Kidney (tissue), 14 donors: ENCODE data around the gene IQCC. TPM values are rescaled to one million over a fixed set of nuclear protein-coding genes. Genes with fewer than 3 reads are reported as not detected.

Source experiments
- DNase-seq, 5 donors: peaks; one replicate each; pipeline ENCODE4 v3.0.0-alpha.2; 2013 to 2020
- FAIRE-seq: peaks from 2 replicates; lab custom pipeline; 2012; peaks lifted over from hg19 to GRCh38; lab: Jason Lieb, UNC
- H3K27ac ChIP-seq, 2 donors: one replicate each; pipeline ENCODE4 v1.7.0; 2013; ENCODE audit warnings: low read depth in 2 of 2, low read length in 2 of 2, inconsistent platforms in 1 of 2
- H3K27me3 ChIP-seq: one replicate; pipeline ENCODE4 v1.7.1; 2013; ENCODE audit warnings: low read length, inconsistent platforms; ENCODE audit not compliant: control insufficient read depth, insufficient read depth
- H3K36me3 ChIP-seq, 3 donors: one replicate each; pipeline versions ENCODE4 v1.7.0 to v1.7.1; 2013; ENCODE audit warnings: low read length in 3 of 3, control low read depth in 1 of 3, inconsistent platforms in 1 of 3; ENCODE audit not compliant: insufficient read depth in 3 of 3, control insufficient read depth in 2 of 3
- H3K4me1 ChIP-seq, 3 donors: one replicate each; pipeline versions ENCODE4 v1.7.0 to v1.7.1; 2013; ENCODE audit warnings: low read length in 3 of 3, inconsistent platforms in 1 of 3, low read depth in 1 of 3; ENCODE audit not compliant: control insufficient read depth in 2 of 3, insufficient read depth in 2 of 3
- H3K4me3 ChIP-seq, 3 donors: one replicate each; pipeline versions ENCODE4 v1.7.0 to v1.8.1; 2013; ENCODE audit warnings: low read length in 3 of 3, control low read depth in 1 of 3, inconsistent platforms in 1 of 3
- H3K9ac ChIP-seq, 3 donors: one replicate each; pipeline versions ENCODE4 v1.7.0 to v1.7.1; 2013; ENCODE audit warnings: low read length in 3 of 3, control low read depth in 1 of 3, inconsistent platforms in 1 of 3
- H3K9me3 ChIP-seq, 3 donors: one replicate each; pipeline versions ENCODE4 v1.7.0 to v1.7.1; 2013; ENCODE audit warnings: low read length in 3 of 3, control low read depth in 1 of 3, inconsistent platforms in 1 of 3; ENCODE audit not compliant: control insufficient read depth in 2 of 3, insufficient read depth in 1 of 3
- CTCF ChIP-seq: IDR thresholded peaks from 3 replicates; pipeline ENCODE4 v1.5.1; 2012; ENCODE audit warnings: mild to moderate bottlenecking, moderate library complexity, borderline replicate concordance; ENCODE audit not compliant: insufficient read depth; ENCODE audit errors: extremely low read depth
- intact Hi-C: fragments of 100-400 bp; cut with DNase I; formaldehyde crosslinking; loops from one replicate; pipeline ENCODE4 v1.11.1; 2022
- polyA plus RNA-seq: library from polyadenylated mRNA; stranded (reverse); fragments of 350-450 nt; fragmentation: Illumina TruSeq; extraction: RNeasy Lipid Tissue Mini Kit (QIAGEN cat#74804); gene quantifications from one replicate; pipeline ENCODE4 v1.2.3, GENCODE V29; 2014; ENCODE audit warnings: low read depth, low replicate concordance; ENCODE audit not compliant: insufficient read depth
- total RNA-seq: library from RNA; stranded (reverse); fragmentation: NEBNext Ultra II Directional; extraction: Animal tissue kit (Norgen Biotek cat#: 25700); gene quantifications from one replicate; pipeline ENCODE4 v1.2.1, GENCODE V29; 2021
- donor health status: control.
- donor health status: control.
- donor health status: control.
- donor health status: control.
- donor health status: control.
- donor health status: DM: yes; HTN: yes; CAD: no.
- donor health status: Normal renal cell carcinoma (clear cell type).

IQCC gene
- total and polyA plus RNA-seq, 2 donors from 2014 or later, result 3.4 to 3.5 TPM

GRCh38 chr1:32255072-32256071, 49.9 kb downstream of the IQCC start:
- Histone ChIP-seq H3K4me3 (no peak overlapping the region), H3K4me1 (peaks cover 0 to 16% (median 3%) of the 10 kb centered on the region in 3 donors), H3K9ac (no peak overlapping the region), H3K9me3 (no peaks in the 10 kb centered on the region), H3K27ac (no peak overlapping the region), H3K27me3 (no peaks in the 10 kb centered on the region), H3K36me3 (no peaks in the 10 kb centered on the region)
- no peak for TF ChIP-seq CTCF
- no peak for FAIRE-seq
- intact Hi-C loops, result no loop called here
- DNase-seq, result no peak

- Histone ChIP-seq H3K9me3 (no peaks in the 10 kb centered on the region), H3K4me1 (peaks cover 0 to 7% (median 0%) of the 10 kb centered on the region in 3 donors), H3K9ac (no peak overlapping the region), H3K36me3 (no peaks in the 10 kb centered on the region), H3K27me3 (no peaks in the 10 kb centered on the region), H3K4me3 (no peak overlapping the region), H3K27ac (no peak overlapping the region)
- FAIRE-seq (no peak), DNase-seq (no peak)
- intact Hi-C loops, result no loop called here
- no peak for TF ChIP-seq CTCF
Measured at GRCh38 chr1:32256473-32257226, 51.2 kb downstream of the IQCC start.

GRCh38 chr1:32257227-32257508, 51.7 kb downstream of the IQCC start:
- Histone ChIP-seq H3K4me1 (peaks cover 0 to 7% (median 0%) of the 10 kb centered on the region in 3 donors), H3K27ac (no peak overlapping the region), H3K9ac (no peak overlapping the region), H3K4me3 (no peak overlapping the region), H3K27me3 (no peaks in the 10 kb centered on the region), H3K36me3 (no peaks in the 10 kb centered on the region), H3K9me3 (no peaks in the 10 kb centered on the region)
- intact Hi-C loops, result no loop called here
- DNase-seq (no peak), FAIRE-seq (no peak)
- no peak for TF ChIP-seq CTCF

Other genes with a start within 250 kb of the IQCC start
- gene KHDRBS1, start 191.8 kb upstream of the IQCC start, total RNA-seq, result 121 TPM
- gene KHDRBS1, start 191.8 kb upstream of the IQCC start, polyA plus RNA-seq, result 66.9 TPM
- gene TMEM39B, start 132.7 kb upstream of the IQCC start, total RNA-seq, result 15.4 TPM
- 9.3 TPM for gene TMEM39B, start 132.7 kb upstream of the IQCC start, polyA plus RNA-seq
- gene KPNA6, start 97.6 kb upstream of the IQCC start, total RNA-seq, result 66.9 TPM
- 10.6 TPM for gene KPNA6, start 97.6 kb upstream of the IQCC start, polyA plus RNA-seq
- gene TXLNA, start 26.0 kb upstream of the IQCC start, total RNA-seq, result 58.6 TPM
- 19.9 TPM for gene TXLNA, start 26.0 kb upstream of the IQCC start, polyA plus RNA-seq
- gene CCDC28B, start 5.1 kb upstream of the IQCC start, total RNA-seq, result 4.0 TPM
- gene CCDC28B, start 5.1 kb upstream of the IQCC start, polyA plus RNA-seq, result 25.4 TPM
- not detected for gene DCDC2B, start 3.4 kb downstream of the IQCC start, total RNA-seq
- not detected for gene DCDC2B, start 3.4 kb downstream of the IQCC start, polyA plus RNA-seq
- 39.4 TPM for gene TMEM234, start 16.7 kb downstream of the IQCC start, total RNA-seq
- gene TMEM234, start 16.7 kb downstream of the IQCC start, polyA plus RNA-seq, result 20.5 TPM
- 132 TPM for gene EIF3I, start 16.7 kb downstream of the IQCC start, total RNA-seq
- gene EIF3I, start 16.7 kb downstream of the IQCC start, polyA plus RNA-seq, result 178 TPM
- gene FAM167B, start 41.6 kb downstream of the IQCC start, total RNA-seq, result 19.6 TPM
- 84.8 TPM for gene FAM167B, start 41.6 kb downstream of the IQCC start, polyA plus RNA-seq
- 10.3 TPM for gene LCK, start 45.6 kb downstream of the IQCC start, total RNA-seq
- 0.99 TPM for gene LCK, start 45.6 kb downstream of the IQCC start, polyA plus RNA-seq
- 89.7 TPM for gene HDAC1, start 86.4 kb downstream of the IQCC start, total RNA-seq
- gene HDAC1, start 86.4 kb downstream of the IQCC start, polyA plus RNA-seq, result 68.8 TPM
- 58.6 TPM for gene MARCKSL1, start 130.6 kb downstream of the IQCC start, total RNA-seq
- gene MARCKSL1, start 130.6 kb downstream of the IQCC start, polyA plus RNA-seq, result 29.8 TPM
- 9.7 TPM for gene FAM229A, start 156.8 kb downstream of the IQCC start, total RNA-seq
- 6.4 TPM for gene FAM229A, start 156.8 kb downstream of the IQCC start, polyA plus RNA-seq
- gene TSSK3, start 156.9 kb downstream of the IQCC start, total RNA-seq, result 4.3 TPM
- not detected for gene TSSK3, start 156.9 kb downstream of the IQCC start, polyA plus RNA-seq
- 61.7 TPM for gene BSDC1, start 188.8 kb downstream of the IQCC start, total RNA-seq
- gene BSDC1, start 188.8 kb downstream of the IQCC start, polyA plus RNA-seq, result 40.2 TPM